Limb (tissue), 2 donors: Measurements from ENCODE around the gene TREML4.
"Not testable (repeated sequence)": the region's sequence is repeated elsewhere in the genome, so short reads cannot be mapped to it uniquely, and the experiment has no call there.

Experiments used
- DNase-seq, 2 donors: peaks; one replicate each; pipeline ENCODE4 v3.0.0-alpha.2; 2016; ENCODE audit errors: extremely low spot score in 2 of 2

TREML4 gene

DNA sequence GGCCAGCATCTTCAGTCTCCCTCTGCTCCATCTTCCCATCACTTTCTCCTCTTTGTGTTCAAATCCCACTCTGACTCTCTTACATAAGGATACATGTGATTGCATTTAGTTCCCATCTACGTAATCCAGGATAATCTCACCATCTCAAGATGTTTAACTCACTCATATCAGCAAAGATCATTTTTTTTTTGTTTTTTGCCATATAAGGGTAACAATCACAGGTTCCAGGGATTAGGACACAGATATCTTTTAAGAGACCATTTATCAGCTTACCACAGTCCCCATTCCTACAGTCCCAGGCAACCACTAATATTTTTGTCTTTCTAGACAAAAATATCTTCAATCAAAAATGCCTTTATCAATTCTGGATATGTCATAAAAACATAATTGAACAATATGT is 24.0 kb upstream of the TREML4 start:
- DNase-seq = no peak

GRCh38 chr6:41208439-41209106 is 19.6 kb upstream of the TREML4 start:
- no peak for DNase-seq

DNA sequence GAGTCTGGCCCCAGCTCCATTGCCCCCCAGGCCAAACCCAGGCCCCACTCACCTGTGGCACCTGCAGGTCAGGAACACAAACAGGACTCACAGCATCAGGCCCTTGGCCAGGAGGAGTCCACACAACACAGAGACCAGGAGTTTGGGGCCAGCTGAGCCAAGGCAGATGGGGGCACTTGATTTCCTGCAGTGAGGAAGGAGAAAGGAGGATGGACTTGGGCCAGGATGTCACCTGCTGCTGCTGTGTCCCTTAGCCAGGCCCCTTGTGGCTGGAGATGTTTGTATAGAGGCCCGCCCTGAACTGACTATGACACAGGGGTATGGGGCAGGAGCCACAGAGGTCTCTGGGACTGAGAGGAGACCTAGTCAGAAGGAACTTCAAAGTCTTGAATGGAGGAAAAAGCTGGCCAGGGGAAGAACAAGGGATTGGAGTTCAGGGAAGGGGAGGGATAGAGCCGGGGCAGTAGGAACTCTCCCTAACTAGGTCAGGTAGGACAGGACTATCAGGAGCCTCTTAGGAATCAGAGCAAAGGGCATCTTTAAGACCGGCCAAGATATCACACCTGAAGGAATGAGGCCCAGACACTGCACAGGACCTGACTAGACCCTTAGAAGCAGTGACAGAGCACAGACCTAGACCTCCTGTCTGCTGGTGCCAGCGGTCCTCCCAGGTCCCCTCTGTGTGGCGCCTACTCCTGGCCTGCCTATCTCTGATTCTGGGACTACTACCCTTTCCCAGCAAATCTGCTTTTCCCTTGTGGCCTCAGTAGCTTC is 18.4 kb upstream of the TREML4 start:
- DNase-seq = no peak

- no peak for DNase-seq
These were observed 13.4 kb upstream of the TREML4 start for GRCh38 chr6:41214559-41215238.

DNA sequence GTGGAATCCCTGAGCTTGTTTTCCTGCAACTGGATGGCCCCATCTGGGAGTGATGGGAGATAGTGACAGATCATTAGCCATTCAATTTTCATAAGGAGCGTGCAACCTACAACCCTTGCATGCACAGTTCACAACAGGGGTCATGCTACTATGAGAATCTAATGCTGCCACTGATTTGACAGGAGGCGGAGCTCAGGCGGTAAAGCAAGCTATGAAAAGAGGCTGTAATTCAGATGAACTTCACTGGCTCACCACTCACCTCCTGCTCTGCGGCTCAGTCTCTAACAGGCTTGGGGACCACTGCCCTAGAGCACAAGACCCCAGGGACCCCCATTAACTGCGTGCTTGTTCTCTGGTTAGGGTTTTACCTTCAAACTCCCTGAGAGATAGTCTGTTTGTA is 12.4 kb upstream of the TREML4 start:
- no peak for DNase-seq

GRCh38 chr6:41216616-41217015 is 11.5 kb upstream of the TREML4 start:
- DNase-seq = no peak

DNA sequence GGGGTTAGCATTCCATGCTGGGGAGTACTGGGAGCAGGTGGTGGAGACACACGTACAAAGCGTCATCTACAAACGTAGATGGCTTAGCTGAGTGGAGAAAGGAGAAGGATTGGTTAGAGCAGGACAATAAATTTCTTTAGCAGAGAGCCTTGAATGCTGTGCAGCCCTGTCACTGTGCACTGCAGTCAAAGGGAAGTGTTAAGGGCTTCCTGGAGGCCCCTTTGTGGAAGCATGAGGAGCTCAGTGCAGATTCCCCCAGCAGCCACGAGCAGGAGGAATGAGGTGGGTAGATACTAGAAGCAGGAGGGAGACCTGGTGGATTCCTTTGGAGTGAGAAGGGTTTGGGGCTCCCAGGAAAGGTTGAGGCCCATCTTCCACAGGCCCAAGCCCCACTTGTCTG is 6.1 kb upstream of the TREML4 start:
- no peak for DNase-seq

DNA sequence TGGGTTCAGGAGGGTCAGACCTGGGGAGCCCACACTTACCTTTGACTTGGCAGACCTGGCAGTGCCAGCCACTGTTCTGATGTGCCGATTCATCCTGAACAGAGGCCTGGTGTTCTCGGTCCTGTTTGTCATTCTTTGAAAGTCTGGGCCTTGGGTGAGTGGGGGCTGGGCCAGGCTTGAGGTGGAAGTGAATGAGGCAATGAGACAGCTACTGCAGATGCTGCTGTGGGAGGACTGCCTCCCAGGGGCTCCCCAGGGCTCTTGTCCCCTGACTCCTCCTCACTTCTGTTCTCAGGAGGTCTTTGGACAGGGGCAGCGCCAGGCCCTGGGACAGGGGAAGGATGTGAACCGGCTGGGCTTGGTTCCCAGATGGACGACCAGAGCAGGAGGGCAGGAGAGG is 5.6 kb upstream of the TREML4 start:
- DNase-seq = no peak

DNA sequence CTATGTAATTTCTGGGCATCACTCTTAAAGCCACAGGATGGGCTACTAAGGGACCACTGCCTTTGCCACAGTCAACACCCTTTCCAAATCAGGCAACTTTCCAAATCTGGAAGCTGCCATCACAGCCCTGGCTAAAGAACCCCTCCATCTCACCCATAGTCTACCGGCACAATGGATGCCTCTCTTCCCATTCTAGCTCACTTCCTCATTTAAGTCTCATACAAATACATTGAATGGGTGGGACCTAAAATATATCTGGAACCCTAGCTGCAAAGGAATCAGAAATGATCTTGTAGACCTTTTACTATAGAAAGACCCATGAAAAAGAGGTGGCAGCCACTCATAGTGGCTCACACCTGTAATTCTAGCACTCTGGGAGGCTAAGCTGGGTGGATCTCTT is 3.3 kb upstream of the TREML4 start:
- no peak for DNase-seq

DNA sequence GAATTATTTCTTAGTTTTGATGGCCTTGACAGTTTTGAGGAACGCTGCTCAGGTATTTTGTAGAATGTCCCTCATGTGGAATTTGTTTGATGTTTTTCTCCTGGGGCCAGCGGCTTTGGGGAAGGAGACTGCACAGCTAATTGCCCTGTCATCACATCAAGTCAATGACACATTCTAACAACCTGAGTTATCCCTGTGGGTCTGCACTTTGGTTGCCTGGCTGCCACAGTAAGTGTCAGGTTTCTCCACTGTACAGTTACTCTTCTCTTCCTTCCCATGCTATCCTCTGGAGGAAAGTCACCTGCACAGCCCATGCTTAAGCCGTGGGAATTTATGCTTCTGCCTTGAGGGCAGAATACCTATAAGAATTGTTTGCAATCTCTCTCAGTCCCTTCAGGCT is 1.4 kb upstream of the TREML4 start:
- no peak for DNase-seq

DNA sequence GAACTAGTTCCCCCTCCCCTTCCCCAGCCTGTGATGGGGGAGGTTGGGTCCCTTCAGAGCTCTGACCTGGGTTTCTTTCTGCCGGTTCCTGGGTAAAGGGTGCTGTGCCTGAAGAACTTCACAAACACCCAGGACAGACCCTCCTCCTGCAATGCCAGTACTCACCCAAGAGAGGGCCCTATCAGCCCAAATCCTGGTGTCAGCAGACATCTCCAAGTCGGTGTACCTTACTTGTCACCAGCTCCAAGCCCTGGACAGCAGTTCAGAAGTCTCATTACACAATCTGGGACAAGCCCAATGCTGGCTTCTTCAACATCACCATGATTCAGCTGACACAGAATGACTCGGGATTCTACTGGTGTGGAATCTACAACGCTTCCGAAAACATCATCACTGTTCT is 467 bp downstream of the TREML4 start:
- no peak for DNase-seq

DNA sequence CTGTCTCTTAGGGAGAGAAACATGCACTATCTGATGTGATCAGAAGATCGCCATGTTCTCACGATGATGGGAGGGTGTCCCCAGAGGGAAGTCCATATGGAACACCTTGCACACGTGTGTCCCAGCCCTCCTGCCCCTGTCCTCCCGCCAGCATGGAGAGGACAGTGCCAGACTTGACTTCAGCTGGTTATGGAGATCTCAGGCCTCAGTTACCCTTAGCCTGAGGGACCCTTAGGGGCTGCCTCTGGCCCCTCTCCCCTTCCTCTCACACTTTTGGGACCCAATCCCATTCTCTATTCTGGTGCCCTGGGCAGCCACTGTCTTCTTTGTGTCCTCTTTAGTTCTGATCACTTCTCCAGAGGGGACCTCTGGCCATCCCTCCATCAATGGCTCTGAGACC is 1.6 kb downstream of the TREML4 start:
- DNase-seq = no peak

DNA sequence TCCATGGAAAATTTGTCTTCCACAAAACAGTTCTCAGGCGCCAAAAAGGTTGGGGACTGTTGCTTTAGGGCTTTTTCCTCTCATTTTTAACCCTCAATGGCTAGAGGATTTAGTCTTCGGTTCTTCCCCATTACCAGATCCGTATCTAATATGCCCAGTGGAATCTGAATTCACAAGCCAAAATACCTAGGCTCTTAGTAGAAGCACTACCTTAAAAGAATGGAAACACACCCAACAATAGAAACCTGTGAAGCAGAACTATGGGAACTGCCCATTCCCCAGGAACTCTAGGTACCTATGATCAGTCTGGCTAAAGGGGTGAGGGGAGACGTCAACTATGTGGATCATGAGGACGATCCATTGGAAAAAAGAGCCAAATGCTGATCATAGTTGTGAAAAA is 3.1 kb downstream of the TREML4 start:
- DNase-seq = no peak

DNA sequence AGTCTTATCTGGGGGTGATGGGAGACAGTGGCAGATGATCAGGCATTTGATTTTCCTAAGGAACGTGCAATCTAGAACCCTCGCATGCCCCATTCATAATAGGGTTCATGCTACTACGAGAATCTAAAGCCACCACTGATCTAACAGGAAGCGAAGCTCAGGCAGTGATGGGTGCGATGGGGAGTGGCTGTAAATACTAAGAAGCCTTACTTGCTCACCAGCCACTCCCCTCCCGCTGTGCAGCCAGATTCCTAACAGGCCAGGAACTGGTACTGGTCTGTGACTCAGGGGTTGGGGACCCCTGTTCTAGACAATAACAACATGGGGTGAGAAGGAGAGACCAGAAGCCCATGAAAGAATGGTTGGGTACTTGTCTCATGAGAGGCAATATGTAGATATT is 4.5 kb downstream of the TREML4 start:
- DNase-seq = no peak

- DNase-seq = no peak
These were observed 8.1 kb downstream of the TREML4 start for GRCh38 chr6:41236276-41236675.

- DNase-seq = no peak
These were observed 9.0 kb downstream of the TREML4 start for GRCh38 chr6:41237128-41237527.

DNA sequence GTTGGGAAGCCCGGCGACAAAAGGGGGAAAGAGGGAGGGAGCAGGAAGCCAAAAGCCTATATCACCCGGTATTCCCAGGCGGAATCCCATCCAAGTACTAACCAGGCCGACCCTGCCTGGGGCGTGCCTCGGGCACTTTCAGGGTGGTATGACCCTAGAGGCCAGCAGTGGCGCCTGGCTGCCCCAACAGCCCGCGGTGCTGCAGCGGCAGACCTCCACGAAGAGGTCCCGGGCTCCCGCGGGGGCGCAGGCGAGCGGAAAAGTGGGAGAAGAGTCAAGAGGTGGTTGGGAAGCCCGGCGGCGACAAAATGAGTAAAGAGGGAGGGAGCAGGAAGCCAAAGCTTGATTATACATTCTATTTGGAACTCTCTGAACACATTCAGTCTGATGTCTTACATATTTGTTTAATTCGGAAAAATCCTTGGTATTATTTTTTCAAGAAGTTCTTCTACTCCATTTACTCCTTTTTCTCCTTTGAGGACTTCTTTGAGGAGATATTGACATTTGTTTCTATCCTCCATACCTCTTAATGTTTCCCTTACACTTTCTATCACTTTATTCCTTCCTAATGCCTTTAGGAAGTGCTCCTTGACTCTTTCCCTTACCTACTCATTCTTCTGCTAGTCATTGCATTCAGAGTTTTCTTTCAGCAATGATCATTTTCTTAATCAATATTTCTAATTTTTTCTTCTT is 11.5 kb downstream of the TREML4 start:
- DNase-seq = no peak

DNA sequence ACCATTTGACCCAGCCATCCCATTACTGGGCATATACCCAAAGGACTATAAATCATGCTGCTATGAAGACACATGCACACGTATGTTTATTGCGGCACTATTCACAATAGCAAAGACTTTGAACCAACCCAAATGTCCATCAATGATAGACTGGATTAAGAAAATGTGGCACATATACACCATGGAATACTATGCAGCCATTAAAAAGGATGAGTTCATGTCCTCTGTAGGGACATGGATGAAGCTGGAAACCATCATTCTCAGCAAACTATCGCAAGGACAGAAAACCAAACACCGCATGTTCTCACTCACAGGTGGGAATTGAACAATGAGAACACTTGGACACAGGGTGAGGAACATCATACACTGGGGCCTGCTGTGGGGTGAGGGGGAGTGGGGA is 18.4 kb downstream of the TREML4 start:
- not testable (repeated sequence) for DNase-seq

DNA sequence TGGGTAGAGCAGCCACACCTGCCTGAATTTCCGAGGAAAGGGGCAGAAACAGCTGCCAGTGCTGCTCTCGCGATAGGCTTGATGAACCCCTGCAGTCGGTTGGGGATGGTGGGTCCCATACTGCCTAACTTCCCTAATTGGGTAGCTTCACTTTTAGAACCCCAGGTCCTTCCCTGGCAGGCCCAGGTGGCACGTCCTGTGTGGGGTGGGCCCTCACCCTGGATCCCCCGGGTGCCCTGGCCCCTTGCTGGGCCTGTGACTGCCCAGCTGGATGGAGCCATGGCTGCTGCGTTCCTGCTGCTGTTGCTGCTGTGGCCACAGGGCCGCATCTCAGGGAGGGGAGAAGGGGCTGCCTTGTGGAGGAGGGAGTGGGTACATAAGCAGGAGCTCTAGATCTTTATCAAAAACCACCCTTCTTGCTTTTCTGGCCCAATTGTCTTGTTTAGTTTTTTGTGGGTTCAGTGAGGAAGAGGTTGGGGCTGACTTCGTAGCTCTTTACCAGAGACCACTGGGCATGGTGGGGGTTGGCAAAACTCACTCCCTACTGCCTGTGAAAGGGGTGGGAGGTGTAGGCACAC is 19.2 kb downstream of the TREML4 start:
- no peak for DNase-seq

DNA sequence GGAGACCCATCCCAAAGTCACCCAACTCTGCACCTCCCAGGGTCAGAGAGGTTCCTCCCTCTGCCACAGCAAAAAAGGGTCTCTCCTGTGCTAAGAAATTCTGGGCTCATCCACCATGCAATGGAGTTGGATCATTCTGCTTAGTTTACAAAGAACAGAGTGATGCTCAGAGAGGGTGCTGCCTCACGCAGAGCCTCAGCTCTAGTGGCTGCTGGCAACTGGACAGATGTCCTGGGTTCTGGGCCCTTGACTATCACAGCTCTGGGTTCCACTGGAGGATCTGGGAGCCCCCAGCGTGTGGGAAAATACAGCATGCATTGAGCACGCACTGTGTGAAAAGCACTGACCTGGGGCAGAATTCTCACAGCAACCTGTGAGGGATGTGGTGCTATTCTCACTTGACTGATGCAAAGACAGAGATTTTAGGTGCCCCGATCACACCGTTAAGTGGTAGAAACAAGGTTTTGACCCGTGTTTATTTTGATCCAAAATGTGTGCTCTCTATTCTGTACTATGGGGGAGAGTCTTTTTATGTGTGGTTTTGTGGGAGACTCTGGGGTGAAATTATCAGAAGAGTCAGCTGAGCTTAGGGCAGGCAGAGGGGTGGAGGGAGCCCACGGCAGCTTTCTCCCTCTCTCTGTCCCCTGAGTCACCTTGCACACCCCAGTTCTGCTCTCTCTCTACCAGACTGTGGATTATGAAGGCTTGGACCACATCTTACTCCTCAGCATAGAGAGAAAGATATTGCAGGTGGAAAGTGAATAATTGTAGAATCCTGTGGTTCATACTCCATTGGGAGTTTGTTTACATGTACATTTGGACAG is 19.9 kb downstream of the TREML4 start:
- DNase-seq = no peak
